Fibroblast of the aortic adventitia (primary cell): ENCODE measurements around the gene TBC1D4. TPM values are rescaled to one million over a fixed set of nuclear protein-coding genes. Genes with fewer than 3 reads are reported as not detected.

ENCODE experiments used
- DNase-seq: peaks from one replicate; pipeline ENCODE4 v3.0.0-alpha.2; 2010; ENCODE audit warnings: low read depth
- H3K4me3 ChIP-seq: 2 replicates; pipeline ENCODE4 v1.5.1; 2011; ENCODE audit warnings: low read depth, mild to moderate bottlenecking, control low read depth, low read length, moderate library complexity
- CTCF ChIP-seq: IDR thresholded peaks from 2 replicates; pipeline ENCODE4 v1.5.1; 2011; ENCODE audit warnings: mild to moderate bottlenecking, low read length, control low read depth, inconsistent platforms; ENCODE audit not compliant: insufficient read depth
- total RNA-seq: library from RNA; depleted of rRNA; stranded (reverse); fragments of >200 nt; gene quantifications from 2 replicates; pipeline ENCODE4 v1.2.3, GENCODE V29; 2012; ENCODE audit warnings: low replicate concordance

Gene TBC1D4
- total RNA-seq, 1 donor, result 9.5 TPM

DNA sequence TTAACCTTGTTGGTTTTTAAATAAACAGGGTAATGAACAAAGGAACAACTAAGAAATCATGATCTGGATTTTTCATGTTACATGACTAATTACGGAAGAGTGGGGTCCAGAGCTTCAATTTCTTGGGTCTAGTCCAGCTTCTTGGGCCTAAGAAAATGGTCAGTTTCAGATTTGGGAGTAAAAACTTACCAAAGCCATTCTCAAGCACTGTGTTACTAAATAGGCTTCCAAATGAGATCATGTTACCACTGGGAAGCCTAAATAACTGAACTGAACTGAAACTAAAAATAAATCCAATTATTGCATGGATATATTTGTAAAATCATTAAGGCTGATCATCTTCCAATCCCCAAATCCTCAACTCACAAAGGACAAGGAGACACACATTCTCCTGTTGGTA, 13.9 kb downstream of the TBC1D4 start:
- no peak overlapping the region for H3K4me3 ChIP-seq
- no peak for TF ChIP-seq CTCF
- DNase-seq, result peak; percentile 73

DNA sequence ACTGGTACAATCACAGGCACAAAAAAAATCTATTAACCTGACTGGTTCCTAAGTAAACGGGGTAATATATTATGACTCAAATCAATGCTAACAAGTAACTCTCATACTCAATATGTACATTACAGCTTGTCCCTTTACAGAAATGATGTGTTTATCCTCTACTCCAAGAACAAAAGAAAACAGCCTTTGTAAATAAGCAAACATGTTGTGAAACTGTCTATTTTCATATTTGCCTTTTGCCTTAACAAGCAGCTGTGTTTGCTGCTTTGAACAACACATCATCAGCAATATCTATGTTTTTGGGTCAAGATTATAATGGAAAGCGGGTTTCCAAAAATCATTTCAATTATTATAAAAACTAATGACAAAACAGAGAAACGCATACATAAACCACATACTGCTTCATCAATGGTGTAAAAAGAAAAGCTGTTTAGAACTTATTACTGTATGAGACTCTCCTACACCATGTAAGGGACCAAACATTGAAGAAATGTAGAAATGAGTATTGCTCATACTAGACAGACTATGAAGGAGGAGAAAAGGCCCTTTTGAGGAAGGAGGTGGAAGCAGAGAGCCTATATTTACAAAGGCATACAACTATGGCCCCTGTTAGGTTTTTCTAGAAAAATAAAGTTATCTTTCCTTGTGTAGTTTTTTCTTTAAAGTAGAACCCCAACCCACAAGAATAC, 14.8 kb downstream of the TBC1D4 start:
- no peak for DNase-seq
- no peak for TF ChIP-seq CTCF
- H3K4me3 ChIP-seq, result no peak overlapping the region

- TF ChIP-seq CTCF, result no peak
- no peak overlapping the region for H3K4me3 ChIP-seq
- DNase-seq, result no peak
These were observed 16.7 kb downstream of the TBC1D4 start for GRCh38 chr13:75465236-75465635.

- no peak for DNase-seq
- H3K4me3 ChIP-seq, result no peak overlapping the region
- no peak for TF ChIP-seq CTCF
These were observed 20.7 kb downstream of the TBC1D4 start for GRCh38 chr13:75461314-75461713.

GRCh38 chr13:75460644-75461043, 21.3 kb downstream of the TBC1D4 start:
- no peak for DNase-seq
- TF ChIP-seq CTCF, result no peak
- H3K4me3 ChIP-seq, result no peak overlapping the region

GRCh38 chr13:75458696-75459422, 23.1 kb downstream of the TBC1D4 start:
- no peak for TF ChIP-seq CTCF
- no peak for DNase-seq
- H3K4me3 ChIP-seq, result no peak overlapping the region
